HCT116 (cell line): ENCODE results near the gene LHPP. TPM values are rescaled to one million over a fixed set of nuclear protein-coding genes. Genes with fewer than 3 reads are reported as not detected.

Source experiments
- ATAC-seq: fragments of 200-7000 bp; cut with Tn5 transposase; 2 replicates; pipeline ENCODE4 v1.9.1; 2020; ENCODE audit warnings: mild to moderate bottlenecking, moderate library complexity
- BruUV-seq: library from RNA; stranded (reverse); fragments of 400-500 nt; replicated peaks from 2 replicates; lab custom pipeline; 2021; lab: Mats Ljungman, UMichigan
- CTCF ChIA-PET: fragments of 300-600 bp; sonication (Branson Sonifier 250); formaldehyde crosslinking; loops from one replicate; lab custom pipeline; 2021; ENCODE audit warnings: antibody characterized with exemption; lab: Charles Lee
- POLR2A ChIA-PET: fragments of 300-600, 350-600 bp; sonication (Branson Sonifier 250); formaldehyde crosslinking; loops from one replicate; lab custom pipeline; 2021; ENCODE audit warnings: antibody characterized with exemption; lab: Charles Lee
- RAD21 ChIA-PET, 2 experiments: fragments of 300-600 bp; sonication (Branson Sonifier 250); formaldehyde crosslinking; loops; one replicate each; lab custom pipeline; 2023; ENCODE audit warnings: low total read pairs in 2 of 2; ENCODE audit not compliant: uncharacterized antibody in 2 of 2, unreplicated experiment in 2 of 2, low non-redundant PET in 1 of 2; lab: Charles Lee
- DNase-seq: peaks from one replicate; pipeline ENCODE4 v3.0.0-alpha.2; 2010; ENCODE audit warnings: low read depth, low spot score
- H2AFZ ChIP-seq: fragments of 200-600 bp; shearing (Covaris generic), sonication (generic); 2 replicates; pipeline ENCODE4 v1.6.1; 2017; ENCODE audit warnings: low read depth, mixed run types, mixed read lengths, antibody characterized with exemption, low read length; ENCODE audit not compliant: poor library complexity, severe bottlenecking
- H3K27ac ChIP-seq: 2 replicates; pipeline ENCODE4 v1.5.1; 2012; ENCODE audit warnings: low read depth, low read length
- H3K27me3 ChIP-seq: fragments of 200-600 bp; sonication (generic); 2 replicates; pipeline ENCODE4 v1.6.1; 2016; ENCODE audit warnings: mixed run types, low read length, mixed read lengths; ENCODE audit not compliant: insufficient read depth
- H3K36me3 ChIP-seq, 2 experiments: fragments of 200-500 bp in 1 of 2; fragments of 200-600 bp in 1 of 2; sonication (Bioruptor generic) in 1 of 2; sonication (generic) in 1 of 2; 2 replicates each; pipeline versions ENCODE4 v1.5.1 to v1.6.1; 2014 to 2016; ENCODE audit warnings: low read length in 2 of 2, inconsistent platforms in 1 of 2, mixed read lengths in 1 of 2, mixed run types in 1 of 2; ENCODE audit not compliant: insufficient read depth in 2 of 2, control insufficient read depth in 1 of 2
- H3K4me1 ChIP-seq, 2 experiments: fragments of 200-600 bp in 1 of 2; sonication (generic) in 1 of 2; 2 replicates each; pipeline versions ENCODE4 v1.5.1 to v1.6.1; 2012 to 2017; ENCODE audit warnings: low read length in 2 of 2, inconsistent platforms in 1 of 2, mild to moderate bottlenecking in 1 of 2, mixed read lengths in 1 of 2, mixed run types in 1 of 2, moderate library complexity in 1 of 2; ENCODE audit not compliant: insufficient read depth in 2 of 2, control insufficient read depth in 1 of 2
- H3K4me2 ChIP-seq: fragments of 200-600 bp; sonication (generic); 2 replicates; pipeline ENCODE4 v1.6.1; 2017; ENCODE audit warnings: mixed run types, low read length, mixed read lengths
- H3K4me3 ChIP-seq, 2 experiments: fragments of 200-600 bp in 1 of 2; sonication (generic) in 1 of 2; replicated peaks in 1 of 2; 2 replicates each; pipeline ENCODE4 v1.5.1; 2011 to 2016; ENCODE audit warnings: low read length in 2 of 2, control low read depth in 1 of 2, low read depth in 1 of 2, mild to moderate bottlenecking in 1 of 2, mixed read lengths in 1 of 2, mixed run types in 1 of 2
- H3K79me2 ChIP-seq: fragments of 200-600 bp; sonication (generic); 2 replicates; pipeline ENCODE4 v1.6.1; 2017; ENCODE audit warnings: mild to moderate bottlenecking, mixed run types, low read length, moderate library complexity, mixed read lengths; ENCODE audit not compliant: insufficient read depth
- H3K9ac ChIP-seq: fragments of 200-600 bp; sonication (generic); 2 replicates; pipeline ENCODE4 v1.6.1; 2016; ENCODE audit warnings: low read length, mixed read lengths
- H3K9me2 ChIP-seq: fragments of 200-600 bp; sonication (generic), shearing (Covaris generic); 2 replicates; pipeline ENCODE4 v1.6.1; 2017; ENCODE audit warnings: mixed run types, mild to moderate bottlenecking, moderate library complexity; ENCODE audit not compliant: insufficient read depth
- H3K9me3 ChIP-seq, 2 experiments: fragments of 200-500 bp in 1 of 2; fragments of 200-600 bp in 1 of 2; sonication (Bioruptor generic) in 1 of 2; sonication (generic) in 1 of 2; 2 replicates each; pipeline ENCODE4 v1.6.1; 2014 to 2017; ENCODE audit warnings: low read length in 2 of 2, mixed read lengths in 2 of 2, inconsistent platforms in 1 of 2, low read depth in 1 of 2, mild to moderate bottlenecking in 1 of 2, mixed run types in 1 of 2, moderate library complexity in 1 of 2; ENCODE audit not compliant: control insufficient read depth in 1 of 2, insufficient read depth in 1 of 2
- H4K20me1 ChIP-seq: fragments of 200-600 bp; sonication (generic), shearing (Covaris generic); 2 replicates; pipeline ENCODE4 v1.6.1; 2017; ENCODE audit warnings: mixed run types, mild to moderate bottlenecking, moderate library complexity; ENCODE audit not compliant: insufficient read depth
- CEBPB ChIP-seq: IDR thresholded peaks from 2 replicates; pipeline ENCODE4 v1.6.1; 2012; ENCODE audit warnings: low read depth
- EGR1 ChIP-seq: IDR thresholded peaks from 2 replicates; pipeline ENCODE4 v1.6.1; 2012; ENCODE audit warnings: low read depth
- ELF1 ChIP-seq: IDR thresholded peaks from 2 replicates; pipeline ENCODE4 v1.6.1; 2012; ENCODE audit warnings: low read depth, borderline replicate concordance
- FOSL1 ChIP-seq: IDR thresholded peaks from 2 replicates; pipeline ENCODE4 v1.6.1; 2012; ENCODE audit warnings: low read depth
- POLR2AphosphoS5 ChIP-seq: IDR thresholded peaks from 2 replicates; pipeline ENCODE4 v1.6.1; 2011; ENCODE audit warnings: mild to moderate bottlenecking, low read depth, low read length, moderate library complexity
- SIN3A ChIP-seq: IDR thresholded peaks from 2 replicates; pipeline ENCODE4 v1.6.1; 2012; ENCODE audit warnings: low read depth
- SP1 ChIP-seq: IDR thresholded peaks from 2 replicates; pipeline ENCODE4 v1.6.1; 2012; ENCODE audit warnings: low read depth
- SRF ChIP-seq: IDR thresholded peaks from 2 replicates; pipeline ENCODE4 v1.6.1; 2012; ENCODE audit warnings: low read depth
- YY1 ChIP-seq: IDR thresholded peaks from 2 replicates; pipeline ENCODE4 v1.6.1; 2011; ENCODE audit warnings: low read length, low read depth, moderate library complexity, mild to moderate bottlenecking; ENCODE audit not compliant: insufficient replicate concordance; ENCODE audit errors: extremely low read depth
- ZFX ChIP-seq: fragments of 450-650 bp; IDR thresholded peaks from 2 replicates; pipeline ENCODE4 v1.6.1; 2017
- ZNF274 ChIP-seq: fragments of 200-500 bp; sonication (Bioruptor generic); IDR thresholded peaks from 2 replicates; pipeline ENCODE4 v1.6.1; 2014; ENCODE audit warnings: mild to moderate bottlenecking, low read depth, low read length, inconsistent platforms
- intact Hi-C: fragments of 100-400 bp; cut with micrococcal nuclease; formaldehyde crosslinking; loops from 2 replicates; pipeline ENCODE4 v1.10.0; 2022
- total RNA-seq: library from RNA; stranded (reverse); gene quantifications from one replicate; pipeline ENCODE4 v1.2.1, GENCODE V29; 2021; ENCODE audit not compliant: unreplicated experiment
- TF ChIP-seq, protein P1 (sequence below), 3 experiments: fragments of 200-600 bp in 1 of 3; sonication (generic) in 1 of 3; IDR thresholded peaks in 2 of 3; conservative IDR thresholded peaks in 1 of 3; 2 replicates each; pipeline ENCODE4 v1.5.1; 2012 to 2017; ENCODE audit warnings: low read depth in 2 of 3, low read length in 2 of 3, antibody characterized with exemption in 1 of 3, borderline replicate concordance in 1 of 3, control low read depth in 1 of 3, mild to moderate bottlenecking in 1 of 3, mixed read lengths in 1 of 3, mixed run types in 1 of 3, moderate library complexity in 1 of 3; ENCODE audit not compliant: insufficient read depth in 1 of 3
- TF ChIP-seq, protein P2 (sequence below): IDR thresholded peaks from 2 replicates; pipeline ENCODE4 v1.6.1; 2012
- TF ChIP-seq, protein P3 (sequence below): IDR thresholded peaks from 2 replicates; pipeline ENCODE4 v1.6.1; 2011; ENCODE audit warnings: mild to moderate bottlenecking, low read length, moderate library complexity; ENCODE audit not compliant: insufficient replicate concordance; ENCODE audit errors: extremely low read depth
- TF ChIP-seq, protein P4 (sequence below): IDR thresholded peaks from 2 replicates; pipeline ENCODE4 v1.6.1; 2012

The LHPP gene
- total RNA-seq, 1 experiment from 2014 or later = 45.8 TPM

DNA sequence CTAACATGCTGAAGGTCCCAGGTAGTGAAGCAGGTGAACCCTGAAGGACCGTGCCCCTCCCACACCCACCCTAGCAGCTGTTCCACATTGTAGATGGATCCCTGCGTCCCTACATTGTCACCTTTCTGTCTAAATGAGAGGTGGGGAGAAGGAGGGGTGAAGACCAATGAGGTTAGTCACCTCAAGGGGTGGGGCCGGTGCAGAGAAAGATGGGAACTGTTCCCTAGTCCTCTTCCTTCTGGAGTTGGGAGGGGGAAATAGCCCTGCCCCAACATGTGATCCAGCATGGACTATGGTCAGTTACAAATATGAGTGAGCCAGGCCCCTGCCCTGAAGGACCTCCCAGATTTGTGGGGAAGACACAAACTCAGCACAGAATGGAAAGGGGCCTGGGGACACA is 124.5 kb downstream of the LHPP start:
- intact Hi-C loops = no loop called here
- ATAC-seq = peak; percentile 53; the same call in 1 of the 2 replicates

More for the DNA sequence above, 124.5 kb downstream of the LHPP start:
- no peak overlapping the region for H3K27ac ChIP-seq
- no peaks in the 10 kb centered on the region for H4K20me1 ChIP-seq
- H2AFZ ChIP-seq = no peak overlapping the region
- no TSS peak for BruUV-seq
- no peak for DNase-seq
- H3K9me3 ChIP-seq = no peaks in the 10 kb centered on the region
- H3K36me3 ChIP-seq = no peaks in the 10 kb centered on the region
- H3K4me2 ChIP-seq = no peak overlapping the region
- H3K9ac ChIP-seq = no peak overlapping the region
- H3K27me3 ChIP-seq = no peaks in the 10 kb centered on the region
- H3K79me2 ChIP-seq = no peaks in the 10 kb centered on the region
- H3K4me3 ChIP-seq = no peak overlapping the region
- H3K9me2 ChIP-seq = no peaks in the 10 kb centered on the region; the same call in 1 of the 2 replicates
- ChIA-PET RAD21 (no interaction called here), POLR2A (no interaction called here), CTCF (no interaction called here)
- H3K4me1 ChIP-seq = peaks cover 6 to 20% of the 10 kb centered on the region in 2 experiments; a peak in 3 of 4 replicates
- TF ChIP-seq, protein P1, sequence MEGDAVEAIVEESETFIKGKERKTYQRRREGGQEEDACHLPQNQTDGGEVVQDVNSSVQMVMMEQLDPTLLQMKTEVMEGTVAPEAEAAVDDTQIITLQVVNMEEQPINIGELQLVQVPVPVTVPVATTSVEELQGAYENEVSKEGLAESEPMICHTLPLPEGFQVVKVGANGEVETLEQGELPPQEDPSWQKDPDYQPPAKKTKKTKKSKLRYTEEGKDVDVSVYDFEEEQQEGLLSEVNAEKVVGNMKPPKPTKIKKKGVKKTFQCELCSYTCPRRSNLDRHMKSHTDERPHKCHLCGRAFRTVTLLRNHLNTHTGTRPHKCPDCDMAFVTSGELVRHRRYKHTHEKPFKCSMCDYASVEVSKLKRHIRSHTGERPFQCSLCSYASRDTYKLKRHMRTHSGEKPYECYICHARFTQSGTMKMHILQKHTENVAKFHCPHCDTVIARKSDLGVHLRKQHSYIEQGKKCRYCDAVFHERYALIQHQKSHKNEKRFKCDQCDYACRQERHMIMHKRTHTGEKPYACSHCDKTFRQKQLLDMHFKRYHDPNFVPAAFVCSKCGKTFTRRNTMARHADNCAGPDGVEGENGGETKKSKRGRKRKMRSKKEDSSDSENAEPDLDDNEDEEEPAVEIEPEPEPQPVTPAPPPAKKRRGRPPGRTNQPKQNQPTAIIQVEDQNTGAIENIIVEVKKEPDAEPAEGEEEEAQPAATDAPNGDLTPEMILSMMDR (IDR thresholded peaks at IDR 0.05 in 2 of 3, conservative IDR thresholded peaks at IDR 0.05 in 1 of 3; ENCODE audit: borderline replicate concordance in 1 of 3, insufficient read depth in 1 of 3, low read depth in 2 of 3, low read length in 2 of 3) = no peak
- no peak for TF ChIP-seq FOSL1
- no peak for TF ChIP-seq ZFX
- TF ChIP-seq SRF = no peak
- no peak for TF ChIP-seq EGR1
- no peak for TF ChIP-seq POLR2AphosphoS5
- no peak for TF ChIP-seq YY1
- TF ChIP-seq ZNF274 = no peak
- TF ChIP-seq ELF1 = no peak
- TF ChIP-seq SIN3A = no peak
- TF ChIP-seq SP1 = no peak
- no peak for TF ChIP-seq CEBPB
- TF ChIP-seq, protein P2, sequence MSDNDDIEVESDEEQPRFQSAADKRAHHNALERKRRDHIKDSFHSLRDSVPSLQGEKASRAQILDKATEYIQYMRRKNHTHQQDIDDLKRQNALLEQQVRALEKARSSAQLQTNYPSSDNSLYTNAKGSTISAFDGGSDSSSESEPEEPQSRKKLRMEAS = no peak
- TF ChIP-seq, protein P3, sequence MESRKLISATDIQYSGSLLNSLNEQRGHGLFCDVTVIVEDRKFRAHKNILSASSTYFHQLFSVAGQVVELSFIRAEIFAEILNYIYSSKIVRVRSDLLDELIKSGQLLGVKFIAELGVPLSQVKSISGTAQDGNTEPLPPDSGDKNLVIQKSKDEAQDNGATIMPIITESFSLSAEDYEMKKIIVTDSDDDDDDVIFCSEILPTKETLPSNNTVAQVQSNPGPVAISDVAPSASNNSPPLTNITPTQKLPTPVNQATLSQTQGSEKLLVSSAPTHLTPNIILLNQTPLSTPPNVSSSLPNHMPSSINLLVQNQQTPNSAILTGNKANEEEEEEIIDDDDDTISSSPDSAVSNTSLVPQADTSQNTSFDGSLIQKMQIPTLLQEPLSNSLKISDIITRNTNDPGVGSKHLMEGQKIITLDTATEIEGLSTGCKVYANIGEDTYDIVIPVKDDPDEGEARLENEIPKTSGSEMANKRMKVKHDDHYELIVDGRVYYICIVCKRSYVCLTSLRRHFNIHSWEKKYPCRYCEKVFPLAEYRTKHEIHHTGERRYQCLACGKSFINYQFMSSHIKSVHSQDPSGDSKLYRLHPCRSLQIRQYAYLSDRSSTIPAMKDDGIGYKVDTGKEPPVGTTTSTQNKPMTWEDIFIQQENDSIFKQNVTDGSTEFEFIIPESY = no peak
- TF ChIP-seq, protein P4, sequence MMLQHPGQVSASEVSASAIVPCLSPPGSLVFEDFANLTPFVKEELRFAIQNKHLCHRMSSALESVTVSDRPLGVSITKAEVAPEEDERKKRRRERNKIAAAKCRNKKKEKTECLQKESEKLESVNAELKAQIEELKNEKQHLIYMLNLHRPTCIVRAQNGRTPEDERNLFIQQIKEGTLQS = no peak
